Astrocyte (in vitro differentiated cells and primary cell): Measurements from ENCODE around the gene TMEM9B. TPM values are rescaled to one million over a fixed set of nuclear protein-coding genes. Genes with fewer than 3 reads are reported as not detected.

ENCODE experiments used
- DNase-seq: peaks from one replicate; pipeline ENCODE4 v3.0.0-alpha.2; 2010; ENCODE audit warnings: low read depth
- FAIRE-seq: peaks from 2 replicates; lab custom pipeline; 2011; peaks lifted over from hg19 to GRCh38; lab: Jason Lieb, UNC
- H2AFZ ChIP-seq: 2 replicates; pipeline ENCODE4 v1.6.0; 2012; ENCODE audit warnings: low read depth, low read length, inconsistent platforms
- H3K27ac ChIP-seq: 2 replicates; pipeline ENCODE4 v1.5.1; 2011; ENCODE audit warnings: low read depth, low read length, inconsistent platforms
- H3K27me3 ChIP-seq: 2 replicates; pipeline ENCODE4 v1.6.0; 2011; ENCODE audit warnings: low read length, inconsistent platforms; ENCODE audit not compliant: insufficient read depth
- H3K36me3 ChIP-seq: 2 replicates; pipeline ENCODE4 v1.5.1; 2011; ENCODE audit warnings: low read length, inconsistent platforms; ENCODE audit not compliant: insufficient read depth
- H3K4me1 ChIP-seq: 2 replicates; pipeline ENCODE4 v1.5.1; 2011; ENCODE audit warnings: low read length, inconsistent platforms; ENCODE audit not compliant: insufficient read depth
- H3K4me2 ChIP-seq: 2 replicates; pipeline ENCODE4 v1.6.0; 2012; ENCODE audit warnings: low read length, inconsistent platforms
- H3K4me3 ChIP-seq: 2 replicates; pipeline ENCODE4 v1.5.1; 2011; ENCODE audit warnings: low read depth, mild to moderate bottlenecking, low read length, inconsistent platforms; ENCODE audit not compliant: insufficient read depth
- H3K79me2 ChIP-seq: 2 replicates; pipeline ENCODE4 v1.6.0; 2012; ENCODE audit warnings: mild to moderate bottlenecking, low read length, inconsistent platforms; ENCODE audit not compliant: insufficient read depth
- H3K9ac ChIP-seq: 2 replicates; pipeline ENCODE4 v1.6.0; 2012; ENCODE audit warnings: mild to moderate bottlenecking, low read length, inconsistent platforms
- H3K9me3 ChIP-seq: 2 replicates; pipeline ENCODE4 v1.5.1; 2012; ENCODE audit warnings: low read depth, mild to moderate bottlenecking, low read length, inconsistent platforms; ENCODE audit not compliant: insufficient read depth
- H4K20me1 ChIP-seq: 2 replicates; pipeline ENCODE4 v1.6.0; 2012; ENCODE audit warnings: low read length, inconsistent platforms; ENCODE audit not compliant: insufficient read depth
- H3K27ac Mint-ChIP-seq: one replicate; pipeline ENCODE4 v1.8.0; 2021; ENCODE audit warnings: mild to moderate bottlenecking, mixed read lengths; ENCODE audit not compliant: unreplicated experiment
- H3K27me3 Mint-ChIP-seq: one replicate; pipeline ENCODE4 v1.8.0; 2021; ENCODE audit warnings: low read depth, mixed read lengths; ENCODE audit not compliant: unreplicated experiment
- H3K36me3 Mint-ChIP-seq: one replicate; pipeline ENCODE4 v1.8.0; 2021; ENCODE audit warnings: low read depth, mixed read lengths; ENCODE audit not compliant: unreplicated experiment
- H3K4me1 Mint-ChIP-seq: one replicate; pipeline ENCODE4 v1.8.0; 2021; ENCODE audit warnings: low read depth, mixed read lengths; ENCODE audit not compliant: unreplicated experiment
- H3K4me3 Mint-ChIP-seq: one replicate; pipeline ENCODE4 v1.8.0; 2021; ENCODE audit warnings: mild to moderate bottlenecking, moderate library complexity, mixed read lengths; ENCODE audit not compliant: unreplicated experiment
- H3K9me3 Mint-ChIP-seq: one replicate; pipeline ENCODE4 v1.8.0; 2021; ENCODE audit warnings: mild to moderate bottlenecking, mixed read lengths; ENCODE audit not compliant: unreplicated experiment
- CTCF ChIP-seq: IDR thresholded peaks from 2 replicates; pipeline ENCODE4 v1.5.1; 2011; ENCODE audit warnings: low read depth, mild to moderate bottlenecking, inconsistent platforms, low read length, moderate library complexity; ENCODE audit not compliant: insufficient read depth
- EZH2 ChIP-seq: IDR thresholded peaks from 2 replicates; pipeline ENCODE4 v1.6.1; 2012; ENCODE audit warnings: mild to moderate bottlenecking, low read length, inconsistent platforms; ENCODE audit not compliant: insufficient read depth
- total RNA-seq: library from RNA; stranded (reverse); gene quantifications from 2 replicates; pipeline ENCODE4 v1.2.1, GENCODE V29; 2021

The TMEM9B gene
- total RNA-seq, 1 donor from 2014 or later: 38.2 TPM

DNA sequence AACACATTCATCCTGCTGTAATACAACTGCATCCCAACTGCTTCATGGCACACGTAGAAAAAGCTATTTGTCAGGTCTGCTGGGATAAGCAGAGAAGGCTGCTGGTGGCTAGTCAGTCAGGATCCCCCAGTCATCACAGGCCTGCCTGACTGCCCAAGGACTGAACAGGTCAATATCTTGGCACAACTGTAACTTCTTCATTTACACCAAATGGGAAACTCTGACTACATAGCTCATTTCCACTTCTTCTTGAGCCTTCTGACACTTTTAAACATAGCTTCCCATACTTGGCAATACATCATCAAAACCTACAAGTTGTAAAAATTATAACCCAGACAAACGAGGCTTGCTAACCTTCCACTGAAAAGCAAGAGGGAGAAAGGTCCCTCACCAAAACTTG, 2.8 kb downstream of the TMEM9B start:
- no peak for DNase-seq
- Mint-ChIP-seq H3K4me3 (no peak overlapping the region), H3K27ac (no peak overlapping the region)

GRCh38 chr11:8959546-8960166, 4.6 kb downstream of the TMEM9B start:
- H3K4me3 ChIP-seq: no peak overlapping the region
- no peaks in the 10 kb centered on the region for H3K9me3 Mint-ChIP-seq
- H3K36me3 ChIP-seq: peaks cover 6% of the 10 kb centered on the region
- H3K4me2 ChIP-seq: no peak overlapping the region
- DNase-seq (peak; percentile 71), FAIRE-seq (peak; percentile 13)
- H3K4me3 Mint-ChIP-seq: no peak overlapping the region
- H4K20me1 ChIP-seq: peaks cover 14% of the 10 kb centered on the region
- peaks cover 61% of the 10 kb centered on the region for H3K79me2 ChIP-seq
- peaks cover 10% of the 10 kb centered on the region for H3K4me1 ChIP-seq
- H3K27me3 Mint-ChIP-seq: no peaks in the 10 kb centered on the region
- no peaks in the 10 kb centered on the region for H3K9me3 ChIP-seq
- H3K27ac Mint-ChIP-seq: no peak overlapping the region
- H2AFZ ChIP-seq: no peak overlapping the region
- H3K9ac ChIP-seq: no peak overlapping the region
- peaks cover 8% of the 10 kb centered on the region for H3K36me3 Mint-ChIP-seq
- H3K27me3 ChIP-seq: no peaks in the 10 kb centered on the region
- peaks cover 10% of the 10 kb centered on the region for H3K4me1 Mint-ChIP-seq
- peak; percentile 80 for TF ChIP-seq CTCF
- no peak for TF ChIP-seq EZH2
- H3K27ac ChIP-seq: no peak overlapping the region

More for the DNA sequence above, 2.8 kb downstream of the TMEM9B start:
- no peak for TF ChIP-seq CTCF
- TF ChIP-seq EZH2: no peak
- Mint-ChIP-seq H3K36me3 (peaks cover under 1% of the 10 kb centered on the region), H3K4me1 (peaks cover 10% of the 10 kb centered on the region), H3K9me3 (no peaks in the 10 kb centered on the region), H3K27me3 (no peaks in the 10 kb centered on the region)
- Histone ChIP-seq H3K79me2 (peaks cover 62% of the 10 kb centered on the region), H3K27ac (no peak overlapping the region), H3K9ac (no peak overlapping the region), H3K36me3 (no peaks in the 10 kb centered on the region), H3K27me3 (no peaks in the 10 kb centered on the region), H2AFZ (no peak overlapping the region), H3K4me3 (no peak overlapping the region), H3K4me2 (no peak overlapping the region), H4K20me1 (peaks cover 14% of the 10 kb centered on the region), H3K4me1 (peaks cover 10% of the 10 kb centered on the region), H3K9me3 (no peaks in the 10 kb centered on the region)
- FAIRE-seq: no peak

- no peak overlapping the region for H3K4me3 ChIP-seq
- H3K79me2 ChIP-seq: peaks cover 36% of the 10 kb centered on the region
- no peak for FAIRE-seq
Measured at GRCh38 chr11:8956860-8957259, 7.4 kb downstream of the TMEM9B start.

More at GRCh38 chr11:8956860-8957259, 7.4 kb downstream of the TMEM9B start:
- no peaks in the 10 kb centered on the region for H3K27me3 ChIP-seq
- H3K4me1 ChIP-seq: no peaks in the 10 kb centered on the region
- no peak overlapping the region for H3K27ac ChIP-seq
- H2AFZ ChIP-seq: no peak overlapping the region
- TF ChIP-seq CTCF (no peak), EZH2 (no peak)
- Mint-ChIP-seq H3K36me3 (peaks cover 12% of the 10 kb centered on the region), H3K4me1 (peaks cover 6% of the 10 kb centered on the region), H3K4me3 (no peak overlapping the region), H3K27ac (no peak overlapping the region), H3K27me3 (no peaks in the 10 kb centered on the region), H3K9me3 (no peaks in the 10 kb centered on the region)
- peaks cover 9% of the 10 kb centered on the region for H4K20me1 ChIP-seq
- no peak overlapping the region for H3K9ac ChIP-seq
- peaks cover 11% of the 10 kb centered on the region for H3K36me3 ChIP-seq
- DNase-seq: no peak
- no peak overlapping the region for H3K4me2 ChIP-seq
- no peaks in the 10 kb centered on the region for H3K9me3 ChIP-seq
